H1 (cell line): ENCODE results near the gene SFRP2. TPM values are rescaled to one million over a fixed set of nuclear protein-coding genes. Genes with fewer than 3 reads are reported as not detected.

Experiments used
- POU5F1 ChIP-seq: IDR thresholded peaks from 2 replicates; pipeline ENCODE4 v1.6.1; 2011; ENCODE audit warnings: low read depth, mild to moderate bottlenecking, low read length, moderate library complexity
- YY1 ChIP-seq: IDR thresholded peaks from 2 replicates; pipeline ENCODE4 v1.6.1; 2011; ENCODE audit warnings: low read depth, mild to moderate bottlenecking, low read length
- polyA plus RNA-seq, 7 experiments: library from polyadenylated mRNA; depleted of rRNA in 3 of 7; stranded (reverse) in 5 of 7; unstranded in 2 of 7; fragments of >200 nt in 5 of 7; fragments of 200-250 nt in 2 of 7; gene quantifications; 1 replicate in 5 of 7; 2 replicates in 1 of 7; 4 replicates in 1 of 7; pipeline versions ENCODE4 v1.2.1 to v1.2.3, GENCODE V29; 2011 to 2013; ENCODE audit warnings: missing spikeins in 2 of 7, mixed read lengths in 2 of 7
- total RNA-seq: library from RNA; stranded (reverse); fragmentation: NEBNext Ultra II Directional; extraction: Animal tissue kit (Norgen Biotek cat#: 25700); gene quantifications from 2 replicates; pipeline ENCODE4 v1.2.1, GENCODE V29; 2021

SFRP2 gene
- total and polyA plus RNA-seq, 2 of the 8 experiments (the other 6 are each of a cell fraction or from before 2014, with no cell fraction given), result 108 to 342 TPM

- TF ChIP-seq YY1 (no peak), POU5F1 (no peak)
These were observed 43.9 kb upstream of the SFRP2 start (continued) for GRCh38 chr4:153832720-153833287.
